ENCODE data around the gene KLF14. TPM values are rescaled to one million over a fixed set of nuclear protein-coding genes. Genes with fewer than 3 reads are reported as not detected.

The KLF14 gene
- total RNA-seq, 3 donors from 2014 or later (not counting 1 experiment from before 2014, with no cell fraction given), result not detected

DNA sequence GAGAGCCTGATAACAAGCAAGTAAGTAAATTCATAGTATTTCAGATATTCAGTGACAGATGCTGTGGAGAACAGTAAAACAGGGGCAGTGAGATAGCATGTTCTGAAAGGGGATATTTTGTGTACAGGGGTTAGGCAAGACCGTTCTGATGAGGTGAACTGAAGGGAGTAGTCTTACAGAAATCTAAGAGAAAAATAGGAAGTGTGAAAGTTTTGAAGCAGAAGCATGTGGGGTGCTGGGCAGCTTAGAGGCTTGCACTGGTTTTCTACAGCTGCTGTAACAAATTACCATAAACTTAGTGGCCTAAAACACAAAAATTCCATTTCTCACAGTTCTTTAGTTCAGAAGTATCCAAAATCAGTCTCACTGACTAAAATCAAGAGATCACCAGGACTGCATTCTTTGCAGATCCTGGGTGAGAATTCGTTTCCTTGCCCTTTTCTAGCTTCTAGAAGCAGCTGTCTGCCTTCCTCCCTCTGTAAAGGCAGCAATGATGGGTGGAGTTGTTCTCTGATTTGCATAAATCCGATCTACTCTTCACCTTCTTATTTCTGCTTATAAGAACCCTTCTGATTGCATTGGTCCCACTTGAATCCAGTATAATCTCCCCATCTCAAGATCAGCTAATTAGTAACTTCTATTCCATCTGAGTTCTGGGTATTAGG is 7.5 kb upstream of the KLF14 start:
- TF ChIP-seq, protein P1, sequence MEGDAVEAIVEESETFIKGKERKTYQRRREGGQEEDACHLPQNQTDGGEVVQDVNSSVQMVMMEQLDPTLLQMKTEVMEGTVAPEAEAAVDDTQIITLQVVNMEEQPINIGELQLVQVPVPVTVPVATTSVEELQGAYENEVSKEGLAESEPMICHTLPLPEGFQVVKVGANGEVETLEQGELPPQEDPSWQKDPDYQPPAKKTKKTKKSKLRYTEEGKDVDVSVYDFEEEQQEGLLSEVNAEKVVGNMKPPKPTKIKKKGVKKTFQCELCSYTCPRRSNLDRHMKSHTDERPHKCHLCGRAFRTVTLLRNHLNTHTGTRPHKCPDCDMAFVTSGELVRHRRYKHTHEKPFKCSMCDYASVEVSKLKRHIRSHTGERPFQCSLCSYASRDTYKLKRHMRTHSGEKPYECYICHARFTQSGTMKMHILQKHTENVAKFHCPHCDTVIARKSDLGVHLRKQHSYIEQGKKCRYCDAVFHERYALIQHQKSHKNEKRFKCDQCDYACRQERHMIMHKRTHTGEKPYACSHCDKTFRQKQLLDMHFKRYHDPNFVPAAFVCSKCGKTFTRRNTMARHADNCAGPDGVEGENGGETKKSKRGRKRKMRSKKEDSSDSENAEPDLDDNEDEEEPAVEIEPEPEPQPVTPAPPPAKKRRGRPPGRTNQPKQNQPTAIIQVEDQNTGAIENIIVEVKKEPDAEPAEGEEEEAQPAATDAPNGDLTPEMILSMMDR (IDR thresholded peaks at IDR 0.05), result no peak
- Histone ChIP-seq H3K9me3 (ENCODE audit: control insufficient read depth, insufficient read depth, low read length) (no peaks in the 10 kb centered on the region), H3K4me1 (ENCODE audit: control insufficient read depth, insufficient read depth, low read length) (no peaks in the 10 kb centered on the region), H3K27me3 (ENCODE audit: control insufficient read depth, insufficient read depth, low read length) (peaks cover 60% of the 10 kb centered on the region), H3K27ac (ENCODE audit: low read length) (no peak overlapping the region), H3K36me3 (ENCODE audit: control insufficient read depth, insufficient read depth, low read length) (no peaks in the 10 kb centered on the region), H3K4me3 (ENCODE audit: low read length) (no peak overlapping the region)
- 19% methylated on average over 3 of the region's 3 CpGs for WGBS (ENCODE audit: insufficient coverage)
- ATAC-seq (peak in 1 of 3 donors; percentile 35), DNase-seq (no peak)
- intact Hi-C loops (cut with micrococcal nuclease), result no loop called here
- H3K27ac Mint-ChIP-seq, result no peak overlapping the region
- no peaks in the 10 kb centered on the region for H3K9me3 Mint-ChIP-seq
- H3K36me3 Mint-ChIP-seq, result no peaks in the 10 kb centered on the region
- peaks cover 19 to 28% of the 10 kb centered on the region in 2 donors for H3K27me3 Mint-ChIP-seq (ENCODE audit: low read depth in 2 of 2)
- no peak overlapping the region for H3K4me3 Mint-ChIP-seq
- no peaks in the 10 kb centered on the region for H3K4me1 Mint-ChIP-seq

DNA sequence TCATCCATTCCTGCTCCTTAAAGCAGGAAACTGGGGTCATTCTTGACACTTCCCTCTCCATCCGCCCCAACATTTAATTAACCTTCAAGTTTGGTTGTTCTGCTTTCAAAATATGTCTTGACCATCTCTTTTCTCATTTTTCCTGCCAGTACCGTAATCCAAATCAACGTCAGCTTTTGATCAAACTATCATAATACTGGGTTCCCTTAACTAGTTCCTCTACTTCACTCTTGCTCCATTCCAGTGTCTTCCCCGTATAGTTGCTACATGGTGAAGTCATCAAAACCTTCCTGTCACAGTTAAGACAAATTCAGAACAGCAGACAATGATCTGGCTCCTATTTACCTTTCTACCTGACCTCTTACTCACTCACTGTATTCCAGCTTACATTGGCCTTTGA is 6.6 kb upstream of the KLF14 start:
- no peak overlapping the region for H3K27ac Mint-ChIP-seq
- Histone ChIP-seq H3K36me3 (ENCODE audit: control insufficient read depth, insufficient read depth, low read length) (no peaks in the 10 kb centered on the region), H3K27me3 (ENCODE audit: control insufficient read depth, insufficient read depth, low read length) (peaks cover 64% of the 10 kb centered on the region), H3K4me1 (ENCODE audit: control insufficient read depth, insufficient read depth, low read length) (no peaks in the 10 kb centered on the region), H3K4me3 (ENCODE audit: low read length) (no peak overlapping the region), H3K9me3 (ENCODE audit: control insufficient read depth, insufficient read depth, low read length) (no peaks in the 10 kb centered on the region), H3K27ac (ENCODE audit: low read length) (no peak overlapping the region)
- H3K4me3 Mint-ChIP-seq, result no peak overlapping the region
- ATAC-seq, result no peak
- TF ChIP-seq, protein P1 (IDR thresholded peaks at IDR 0.05), result no peak
- no peaks in the 10 kb centered on the region for H3K36me3 Mint-ChIP-seq
- H3K9me3 Mint-ChIP-seq, result no peaks in the 10 kb centered on the region
- no peaks in the 10 kb centered on the region for H3K4me1 Mint-ChIP-seq
- 76% methylated on average over 4 of the region's 4 CpGs for WGBS (ENCODE audit: insufficient coverage)
- peaks cover 27 to 32% of the 10 kb centered on the region in 2 donors for H3K27me3 Mint-ChIP-seq (ENCODE audit: low read depth in 2 of 2)
- DNase-seq, result no peak
- intact Hi-C loops (cut with micrococcal nuclease), result no loop called here

DNA sequence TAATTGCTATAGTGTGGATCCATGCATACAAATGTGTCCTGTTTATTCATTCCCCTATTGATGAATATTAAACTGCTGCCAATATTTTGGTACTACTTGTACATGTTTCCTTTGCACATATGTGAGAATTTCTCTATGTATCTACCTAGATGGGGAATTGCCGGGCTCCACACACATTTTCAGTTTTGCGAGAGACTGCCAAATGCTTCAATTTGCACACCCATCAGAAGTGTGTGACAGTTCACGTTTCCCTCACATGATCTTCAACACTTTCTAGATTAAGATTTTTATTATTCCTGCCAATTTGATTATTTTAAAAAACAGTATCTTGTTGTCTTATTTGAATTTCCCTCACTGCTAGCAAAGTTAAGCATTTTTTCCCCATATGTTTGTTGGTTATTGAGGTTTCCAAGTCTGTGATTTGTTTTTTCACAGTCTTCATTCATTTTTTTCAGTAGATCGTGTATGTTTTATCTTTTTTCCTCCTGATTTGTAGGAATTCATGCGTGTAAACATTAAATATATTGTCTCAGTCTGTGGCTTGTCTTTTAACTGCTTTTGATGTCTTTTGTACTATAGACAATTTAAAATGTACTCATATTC is 2.4 kb upstream of the KLF14 start:
- peaks cover under 1% of the 10 kb centered on the region for H3K36me3 Mint-ChIP-seq
- H3K9me3 ChIP-seq (ENCODE audit: control insufficient read depth, insufficient read depth, low read length), result peaks cover 22% of the 10 kb centered on the region
- peaks cover 5% of the 10 kb centered on the region for H3K4me1 ChIP-seq (ENCODE audit: control insufficient read depth, insufficient read depth, low read length)
- ATAC-seq, result no peak
- H3K27ac ChIP-seq (ENCODE audit: low read length), result no peak overlapping the region
- peaks cover 10 to 14% of the 10 kb centered on the region in 2 donors for H3K4me1 Mint-ChIP-seq
- no peak overlapping the region for H3K4me3 Mint-ChIP-seq
- no peaks in the 10 kb centered on the region for H3K9me3 Mint-ChIP-seq
- peaks cover 73% of the 10 kb centered on the region for H3K27me3 ChIP-seq (ENCODE audit: control insufficient read depth, insufficient read depth, low read length)
- H3K27me3 Mint-ChIP-seq (ENCODE audit: low read depth in 2 of 2), result peaks cover 39 to 44% of the 10 kb centered on the region in 2 donors
- TF ChIP-seq, protein P1 (IDR thresholded peaks at IDR 0.05), result no peak
- intact Hi-C loops (cut with micrococcal nuclease), result no loop called here
- no peaks in the 10 kb centered on the region for H3K36me3 ChIP-seq (ENCODE audit: control insufficient read depth, insufficient read depth, low read length)
- DNase-seq, result no peak
- 58% methylated on average over 4 of the region's 5 CpGs for WGBS (ENCODE audit: insufficient coverage)
- H3K4me3 ChIP-seq (ENCODE audit: low read length), result no peak overlapping the region
- H3K27ac Mint-ChIP-seq, result no peak overlapping the region
